NCI-H146 treated with DMSO at 0.1 percent for 48 hours (cell line): ENCODE data around the gene RAB40B.

ENCODE experiments used
- DNase-seq: peaks from one replicate; lab custom pipeline; 2025; ENCODE audit not compliant: unreplicated experiment; lab: John Stamatoyannopoulos, UW

RAB40B gene

DNA sequence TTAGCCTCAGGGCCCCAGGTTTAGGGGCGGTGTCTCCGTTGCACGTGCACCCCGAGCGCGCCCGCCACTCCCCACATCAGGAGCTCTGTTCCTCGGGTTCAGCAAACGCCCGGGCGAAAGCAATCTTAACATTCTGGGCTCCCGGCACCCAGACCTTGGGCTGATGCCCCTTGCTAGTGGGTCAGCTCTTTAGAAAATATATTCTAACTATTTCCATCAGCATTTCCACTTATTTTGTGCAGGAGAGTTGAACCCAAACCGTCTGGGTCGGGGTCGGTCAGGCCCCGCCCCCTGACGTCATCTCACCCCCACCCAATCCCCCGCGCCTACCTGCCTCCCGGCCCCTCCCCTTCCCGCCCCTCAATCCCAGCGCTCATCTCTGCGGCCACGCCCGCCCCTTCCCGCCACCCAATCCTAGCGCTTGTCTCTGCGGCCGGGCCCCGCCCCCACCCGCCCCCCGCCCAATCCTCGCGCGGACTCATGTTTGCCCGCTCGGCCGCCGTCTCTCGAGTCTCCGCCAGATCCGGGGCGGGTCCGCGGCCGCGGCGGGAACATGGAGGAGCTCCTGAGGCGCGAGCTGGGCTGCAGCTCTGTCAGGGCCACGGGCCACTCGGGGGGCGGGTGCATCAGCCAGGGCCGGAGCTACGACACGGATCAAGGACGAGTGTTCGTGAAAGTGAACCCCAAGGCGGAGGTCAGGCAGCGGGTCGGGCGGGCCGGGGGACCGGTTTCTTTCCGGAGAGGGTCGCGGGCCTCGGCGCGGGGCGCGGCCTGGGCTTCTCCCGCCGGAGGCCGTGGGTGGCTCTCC, 17.9 kb upstream of the RAB40B start, which contains the start of gene FN3KRP:
Gene FN3KRP, plus strand, starts transcription at position 504 of the 808 bp plus-strand sequence. Its CDS starts 50 bp downstream, at position 554.
- peak; percentile 67 for DNase-seq

DNA sequence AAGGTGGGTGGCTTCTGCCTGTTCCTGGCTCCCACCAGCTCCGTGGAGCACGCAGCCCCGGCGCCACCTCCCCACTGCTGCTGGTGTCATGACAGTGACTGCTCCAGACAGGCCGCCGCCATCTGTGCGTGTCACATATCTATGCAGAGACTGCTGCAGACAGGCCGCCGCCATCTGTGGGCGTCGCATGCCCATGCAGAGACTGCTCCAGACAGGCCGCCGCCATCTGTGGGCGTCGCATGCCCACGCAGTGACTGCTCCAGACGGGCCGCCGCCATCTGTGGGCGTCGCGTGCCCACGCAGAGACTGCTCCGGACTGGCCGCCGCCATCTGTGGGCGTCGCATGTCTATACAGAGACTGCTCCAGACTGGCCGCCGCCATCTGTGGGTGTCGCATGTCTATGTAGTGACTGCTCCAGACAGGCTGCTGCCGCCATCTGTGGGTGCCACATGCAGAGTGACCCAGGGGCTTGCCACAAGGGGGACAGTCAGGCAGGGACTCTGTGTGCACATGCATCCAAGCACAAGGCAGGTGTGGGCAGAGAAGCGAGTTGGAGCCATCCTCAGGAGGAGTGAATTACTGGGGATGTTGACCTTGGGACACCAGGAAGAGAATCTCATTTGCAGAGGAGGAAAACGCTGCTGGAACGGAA, 14.7 kb upstream of the RAB40B start:
- no peak for DNase-seq

DNA sequence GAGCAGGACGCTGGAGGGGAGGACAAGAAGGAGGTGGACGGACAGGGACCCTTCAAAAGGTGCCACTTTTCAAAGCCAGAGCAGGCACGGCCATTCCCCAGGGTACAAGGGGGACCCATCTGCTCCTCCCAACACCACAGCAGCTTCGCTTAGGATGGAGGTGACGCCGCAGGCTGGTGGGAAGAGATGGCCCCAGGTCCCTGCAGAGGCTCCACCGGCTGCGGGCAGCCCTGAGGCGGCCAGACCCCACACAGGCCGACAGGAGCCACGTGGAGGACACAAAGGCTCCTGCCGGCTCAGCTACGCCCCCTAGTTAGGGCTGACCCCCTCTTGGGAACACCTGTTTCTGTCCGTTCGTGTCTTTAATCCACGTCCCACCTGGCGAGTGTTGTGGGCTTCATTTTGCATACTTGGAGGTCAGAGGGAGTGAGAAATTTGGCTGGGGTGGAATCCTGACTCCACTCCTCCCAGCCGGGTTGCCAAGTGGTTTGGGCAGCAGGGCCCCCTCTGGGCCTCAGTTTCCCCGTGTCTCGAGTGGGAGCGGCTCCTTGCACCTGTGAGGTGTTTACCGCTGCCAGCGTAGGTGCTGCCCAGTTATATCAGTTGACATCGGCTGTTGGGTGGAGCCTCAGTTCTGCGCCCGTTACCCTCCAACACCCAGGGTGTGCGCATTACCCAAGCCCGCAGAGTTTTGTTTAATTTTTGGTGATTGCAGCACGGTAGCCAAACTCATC, 12.2 kb upstream of the RAB40B start:
- DNase-seq: no peak

DNA sequence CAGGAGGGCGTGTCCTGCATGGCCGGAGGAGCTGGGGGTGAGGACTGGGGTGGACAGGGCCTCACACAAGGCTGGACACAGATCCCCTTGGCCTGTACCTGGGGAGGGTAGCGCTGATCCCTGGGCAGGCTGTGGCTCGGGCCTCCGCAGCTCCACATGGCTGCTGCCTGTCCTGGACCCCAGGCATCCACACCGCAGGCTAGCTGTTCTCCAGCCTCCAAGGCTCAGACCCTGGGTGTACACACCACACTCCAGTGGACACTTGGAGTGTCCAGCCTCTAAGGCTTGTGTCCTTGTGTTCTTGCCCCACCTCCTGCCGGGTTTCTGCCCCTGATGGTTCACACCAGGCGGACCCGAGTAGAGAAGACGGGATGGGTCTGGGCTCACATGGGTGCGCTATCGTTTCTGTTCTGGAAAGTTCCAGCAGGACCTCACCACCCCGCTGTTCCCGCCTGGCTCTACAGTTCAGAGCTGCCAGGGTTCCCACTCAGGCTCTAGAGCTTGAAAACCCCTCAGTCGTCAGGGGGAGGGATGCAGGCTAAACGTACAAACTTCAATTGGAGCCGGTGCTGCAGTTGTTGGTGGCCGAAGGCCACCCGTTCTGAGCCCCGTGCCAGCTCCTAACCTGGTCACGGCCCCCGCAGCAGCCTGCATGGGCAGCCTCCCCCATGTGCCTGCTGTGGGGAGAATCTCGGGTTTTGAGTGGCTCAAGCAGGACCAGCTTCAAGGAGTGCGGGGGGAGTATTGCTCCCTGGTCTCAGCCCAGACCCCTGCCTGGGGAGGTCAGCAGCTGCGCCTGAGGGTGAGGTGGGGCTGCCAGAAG, 11.4 kb upstream of the RAB40B start:
- no peak for DNase-seq

DNA sequence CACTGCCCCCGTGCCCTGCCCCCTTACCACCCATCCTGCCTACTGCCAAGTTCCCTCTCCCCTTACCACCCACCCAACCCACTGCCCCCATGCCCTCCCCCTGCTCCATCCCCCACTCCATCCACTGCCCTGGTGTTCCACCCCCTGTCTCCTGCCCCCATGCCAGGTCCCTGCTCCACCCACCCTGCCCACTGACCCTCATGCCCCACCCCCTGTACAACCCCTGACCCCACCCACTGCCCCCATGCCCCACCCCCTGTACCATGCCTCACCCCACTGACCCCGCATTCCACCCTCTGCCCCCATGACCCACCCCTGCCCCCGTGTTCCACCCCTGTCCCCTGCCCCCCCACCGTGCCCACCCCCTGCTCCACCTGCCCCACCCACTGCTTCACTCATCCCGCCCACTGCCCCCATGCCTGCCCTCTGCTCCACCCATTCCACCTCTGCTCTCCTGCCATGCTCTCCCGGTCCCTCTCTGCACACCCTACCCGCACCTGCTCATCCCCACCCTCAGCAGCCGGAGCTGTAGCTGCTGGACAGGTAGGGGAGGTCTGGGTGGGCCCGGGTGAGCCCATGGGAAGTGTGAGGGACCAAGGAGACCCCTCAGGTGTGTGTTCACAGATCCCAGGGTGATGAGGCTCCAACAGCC, 10.7 kb upstream of the RAB40B start:
- no peak for DNase-seq

DNA sequence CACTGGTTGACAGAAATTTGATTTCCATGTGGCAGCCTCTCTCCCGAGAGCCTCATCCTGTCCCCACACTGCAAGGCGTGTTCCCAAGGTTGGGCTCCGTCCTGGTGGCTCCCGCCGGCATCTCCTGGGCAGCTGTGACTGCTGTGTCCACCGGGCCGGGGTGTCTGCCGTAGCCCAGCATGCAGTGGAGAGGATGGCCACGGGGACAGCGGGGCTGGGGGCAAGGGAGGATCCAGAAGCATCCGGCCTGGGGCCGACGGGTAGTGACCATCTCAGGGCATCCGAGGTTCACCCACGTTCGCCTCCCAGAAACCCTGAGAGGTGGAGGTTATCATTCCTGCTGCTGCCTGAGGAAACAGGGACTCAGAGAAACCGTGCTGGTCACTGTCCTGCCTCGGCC, 7.3 kb upstream of the RAB40B start:
- no peak for DNase-seq

DNA sequence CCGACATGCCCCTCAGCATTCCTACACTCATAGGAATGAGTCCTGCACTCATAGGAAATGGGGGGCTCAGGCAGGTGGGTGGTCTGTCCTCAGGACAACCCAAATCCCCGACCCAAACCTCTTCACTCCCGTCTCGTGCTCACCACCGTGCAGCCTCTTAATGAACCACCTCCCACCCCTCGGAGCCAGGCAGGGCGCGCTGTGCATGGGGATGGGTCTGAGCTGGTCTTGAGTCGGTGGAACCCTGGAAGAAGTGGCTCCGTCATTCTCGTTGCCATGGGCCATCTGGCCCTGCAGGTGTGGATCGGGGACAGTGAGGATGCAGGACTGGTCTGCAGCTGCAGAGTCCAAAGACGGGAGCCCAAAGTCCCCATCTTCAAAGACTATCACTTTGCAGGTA, 6.4 kb upstream of the RAB40B start:
- DNase-seq: no peak

DNA sequence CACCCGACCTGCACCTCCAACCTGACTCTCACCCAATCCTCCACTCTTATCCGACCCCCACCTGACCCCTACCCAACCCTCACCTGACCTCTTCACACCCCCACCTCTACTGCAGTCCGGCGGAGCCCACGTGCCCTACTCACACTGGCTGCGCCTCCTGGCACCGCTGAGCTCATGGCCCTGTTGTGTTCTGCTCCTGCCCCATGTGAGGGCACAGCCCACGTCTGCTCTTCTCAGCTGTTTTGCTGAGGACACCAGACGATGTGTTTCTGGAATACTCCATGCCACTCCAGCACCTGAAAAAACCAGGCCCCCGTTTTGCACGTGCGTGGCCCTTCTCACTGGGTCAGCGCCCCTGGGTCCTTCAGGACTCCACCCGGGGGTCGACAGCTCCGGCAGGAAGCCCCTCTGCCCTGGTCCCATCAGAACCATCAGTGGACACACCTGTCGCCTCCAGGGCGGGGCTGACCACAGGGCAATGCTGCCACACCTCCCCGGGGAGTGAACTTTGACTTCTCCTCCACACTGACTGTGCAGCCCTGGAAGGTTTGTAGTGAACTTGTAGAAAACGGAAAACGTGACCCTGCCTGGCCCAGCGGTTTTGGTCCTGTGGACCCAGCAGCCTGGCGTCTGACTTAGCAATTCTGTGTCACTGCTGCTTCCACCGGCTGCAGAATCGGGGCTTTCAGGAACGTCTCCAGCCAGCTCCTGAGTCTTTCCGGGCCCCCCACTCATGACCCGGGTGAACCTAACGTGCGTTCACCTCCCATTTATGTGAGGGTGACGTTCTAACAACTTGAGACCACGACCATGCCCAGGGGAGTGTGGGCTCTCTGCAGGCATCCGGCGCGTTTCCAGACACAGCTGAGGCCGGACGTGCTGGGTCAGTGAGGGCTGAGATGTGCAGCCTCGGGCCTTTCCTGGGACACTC, 5.7 kb upstream of the RAB40B start:
- DNase-seq: no peak

DNA sequence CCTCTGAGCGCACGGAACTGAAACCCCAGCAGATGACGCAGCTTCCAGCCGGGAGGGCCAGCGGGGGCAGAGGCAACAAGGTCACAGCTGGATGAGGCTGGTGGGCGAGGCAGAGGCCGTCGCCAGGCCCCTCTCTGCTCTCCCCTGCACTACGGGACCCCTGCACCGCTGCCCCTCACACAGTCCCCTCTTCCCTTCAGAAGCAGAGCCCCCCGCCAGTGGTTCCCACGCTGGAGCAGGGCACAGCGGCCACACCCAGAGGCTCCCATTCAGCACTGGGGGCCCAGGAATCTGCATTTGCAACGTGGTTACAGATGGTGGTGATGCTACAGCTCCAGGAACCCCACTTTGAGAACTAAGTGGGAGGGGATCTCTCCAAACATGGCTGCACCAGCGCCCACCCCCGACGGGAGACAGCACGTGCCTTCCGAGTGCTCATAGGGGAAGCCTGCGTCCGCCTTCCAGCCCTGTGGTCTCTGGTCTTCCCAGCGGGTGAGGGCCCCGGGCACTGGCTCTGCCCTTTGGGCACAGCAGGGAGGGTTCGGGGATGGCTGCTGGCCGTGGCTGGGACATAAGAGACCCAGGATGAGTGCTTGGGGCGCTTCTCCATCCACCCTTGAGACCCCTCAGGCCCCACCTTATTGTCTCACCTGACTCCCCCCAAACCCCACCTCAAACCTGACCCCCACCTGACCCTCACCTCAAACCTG, 4.7 kb upstream of the RAB40B start:
- no peak for DNase-seq

DNA sequence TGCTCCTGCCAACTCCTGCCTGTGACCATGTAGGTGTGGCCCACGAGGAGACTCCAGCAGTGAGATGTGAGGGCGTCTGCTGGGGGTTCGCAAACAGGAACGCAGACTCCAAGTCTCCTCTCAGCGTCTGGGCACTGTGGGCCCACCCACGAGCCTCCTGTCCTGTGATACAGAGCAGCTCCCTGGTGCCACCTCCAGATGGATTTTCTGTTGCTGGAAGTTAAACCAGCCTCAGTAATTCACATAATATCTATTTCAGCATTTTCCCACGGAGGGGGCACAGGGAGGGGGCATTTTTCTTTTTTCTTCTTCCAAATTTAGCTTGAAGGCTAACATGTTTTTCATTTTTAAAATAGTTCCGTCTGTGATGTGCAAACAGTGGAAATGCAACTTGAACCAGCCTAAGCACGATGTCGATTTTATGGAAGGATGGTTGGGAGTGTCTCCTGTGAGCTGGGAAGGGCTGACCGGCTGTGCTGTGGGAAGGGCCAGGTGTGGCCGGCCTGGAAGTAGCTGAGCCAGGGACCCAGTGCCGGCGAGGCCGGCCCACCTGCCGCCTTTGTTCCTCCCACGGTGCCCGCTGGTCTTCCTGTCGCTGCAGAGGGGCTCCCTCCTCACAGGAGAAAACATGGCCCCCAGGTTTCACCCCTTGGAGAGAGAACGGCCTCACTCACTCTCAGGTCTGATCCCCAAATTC, 3.9 kb upstream of the RAB40B start:
- DNase-seq: no peak

DNA sequence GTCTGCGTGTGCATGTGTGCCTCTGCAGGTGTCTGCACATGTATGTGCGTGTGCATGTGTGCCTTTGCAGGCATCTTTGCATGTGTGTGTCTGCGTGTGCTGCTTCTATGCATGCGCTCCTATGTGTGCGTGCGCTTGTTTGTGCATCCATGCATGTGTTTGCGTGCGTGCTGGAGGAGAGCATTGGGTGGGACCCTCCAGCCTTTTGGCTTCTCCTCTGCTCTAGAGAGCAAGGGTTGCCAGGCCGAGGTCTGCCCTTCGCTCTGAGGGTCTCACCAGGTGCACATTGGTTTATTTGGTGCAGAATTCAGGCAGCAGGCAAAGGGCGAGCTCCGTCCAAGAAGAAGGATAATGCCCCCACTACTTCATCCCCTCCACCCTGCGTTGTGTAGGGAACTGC, 1.1 kb upstream of the RAB40B start:
- DNase-seq: no peak

DNA sequence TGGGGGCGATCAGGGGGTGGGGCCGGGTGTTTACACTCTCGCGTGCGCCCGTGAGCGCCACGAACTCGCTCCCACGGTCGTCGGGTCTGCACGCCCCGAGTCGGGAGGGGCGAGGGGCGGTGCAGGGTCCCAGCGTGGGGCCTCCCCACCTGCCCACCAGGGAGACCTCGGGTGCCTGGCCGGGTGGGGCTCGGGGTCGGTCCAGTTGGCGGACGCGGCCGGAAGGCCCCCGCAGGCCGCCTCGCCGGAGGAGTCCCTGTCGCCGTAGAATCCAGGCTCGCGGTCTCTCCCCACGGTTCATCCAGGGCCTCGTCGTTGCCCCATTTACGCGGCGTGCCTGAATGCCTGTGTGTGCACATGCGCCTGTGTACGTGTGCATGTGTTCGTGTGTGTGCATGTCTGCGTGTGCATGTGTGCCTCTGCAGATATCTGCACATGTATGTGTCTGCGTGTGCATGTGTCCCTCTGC, 510 bp upstream of the RAB40B start:
- DNase-seq: no peak

DNA sequence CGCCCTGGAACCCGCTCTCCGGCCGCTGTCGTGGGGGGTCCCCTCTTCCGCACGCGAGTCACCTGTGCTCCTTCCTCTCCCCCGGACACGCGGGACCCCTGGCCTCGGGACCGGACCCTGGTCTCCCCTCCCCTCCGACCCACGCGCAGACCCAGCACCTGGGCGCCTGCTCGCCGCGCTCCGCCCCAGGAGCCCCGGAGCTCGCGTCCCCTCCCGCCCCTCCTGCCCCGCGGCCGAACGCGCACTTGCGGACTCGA, 762 bp downstream of the RAB40B start:
- no peak for DNase-seq

DNA sequence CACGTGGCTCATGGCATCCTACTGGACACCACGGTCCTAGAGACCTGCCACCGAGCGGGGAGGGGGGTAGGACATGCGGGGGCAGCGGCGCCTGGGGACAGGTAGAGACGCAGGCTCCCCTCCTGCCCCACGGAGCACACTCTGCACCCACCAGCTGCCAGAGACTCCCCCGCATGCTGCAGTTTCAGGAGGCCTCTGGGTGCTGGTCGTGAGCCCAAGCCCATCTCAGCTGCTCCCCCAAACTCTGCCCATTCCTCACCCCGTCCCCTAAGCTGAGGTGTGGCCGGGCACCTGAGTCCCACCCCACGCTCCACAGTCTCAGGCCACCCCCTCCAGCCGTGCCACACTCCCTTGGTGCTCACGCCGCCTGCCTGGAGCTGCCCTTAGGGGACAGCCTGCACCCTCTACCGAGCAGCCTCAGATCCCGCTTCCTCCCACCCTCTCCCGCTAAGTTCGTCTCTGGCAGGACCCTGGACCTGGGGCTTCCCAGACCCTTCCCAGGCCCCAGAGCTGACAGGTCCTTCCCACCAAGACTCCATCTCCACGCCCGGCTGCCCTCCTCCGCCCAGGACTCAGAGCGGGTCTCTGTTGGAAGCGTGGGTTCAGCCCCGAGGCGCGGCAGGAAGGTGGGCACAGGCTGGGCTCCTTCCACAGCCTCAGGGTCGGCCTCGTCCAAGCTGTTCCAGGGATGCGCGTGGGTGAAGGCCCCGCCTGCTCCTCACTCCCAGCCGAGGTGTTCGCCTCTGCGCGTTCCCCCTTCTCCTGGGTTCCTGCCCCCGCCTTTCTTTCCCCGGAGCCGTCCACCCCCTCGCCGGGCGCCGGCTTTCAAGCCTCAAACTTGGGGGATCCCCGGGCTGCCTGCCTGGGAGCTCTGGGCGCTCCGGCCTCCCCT, 1.3 kb downstream of the RAB40B start:
- DNase-seq: no peak

DNA sequence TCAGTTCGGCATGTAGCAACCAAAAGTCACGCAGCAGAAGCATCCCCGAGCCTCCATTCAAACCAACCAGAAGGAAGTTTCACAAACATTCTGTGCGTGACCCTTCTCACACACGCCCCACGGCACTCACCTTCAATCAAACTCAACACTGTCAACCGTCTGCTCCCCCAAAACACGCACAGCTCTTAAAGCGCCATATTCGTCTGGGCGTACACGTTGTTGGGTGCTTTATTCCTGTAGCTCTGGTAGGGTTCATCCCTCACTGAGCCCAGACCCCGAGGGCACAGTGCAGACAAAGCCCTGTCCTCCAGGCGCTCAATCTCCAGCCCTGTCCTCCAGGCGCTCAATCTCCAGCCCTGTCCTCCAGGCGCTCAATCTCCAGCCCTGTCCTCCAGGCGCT, 2.2 kb downstream of the RAB40B start:
- no peak for DNase-seq

DNA sequence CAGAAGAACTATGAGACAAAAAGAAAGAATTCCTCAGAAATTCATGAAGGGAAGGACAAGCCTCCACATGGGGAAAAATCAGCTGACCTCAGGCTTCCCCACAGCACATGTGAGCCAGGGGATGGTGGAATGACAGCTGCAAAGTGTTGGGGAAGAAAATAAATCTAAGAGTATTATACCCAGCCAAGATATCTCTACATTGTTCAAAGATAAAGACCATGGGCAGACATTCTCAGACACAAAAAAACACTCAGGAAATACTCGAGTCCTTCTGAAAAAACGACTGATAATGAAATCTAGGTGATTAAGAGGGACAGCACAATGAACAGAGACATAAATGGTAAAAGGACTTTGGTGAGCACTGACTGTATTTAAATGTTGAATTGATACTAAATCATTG, 3.9 kb downstream of the RAB40B start:
- DNase-seq: no peak

DNA sequence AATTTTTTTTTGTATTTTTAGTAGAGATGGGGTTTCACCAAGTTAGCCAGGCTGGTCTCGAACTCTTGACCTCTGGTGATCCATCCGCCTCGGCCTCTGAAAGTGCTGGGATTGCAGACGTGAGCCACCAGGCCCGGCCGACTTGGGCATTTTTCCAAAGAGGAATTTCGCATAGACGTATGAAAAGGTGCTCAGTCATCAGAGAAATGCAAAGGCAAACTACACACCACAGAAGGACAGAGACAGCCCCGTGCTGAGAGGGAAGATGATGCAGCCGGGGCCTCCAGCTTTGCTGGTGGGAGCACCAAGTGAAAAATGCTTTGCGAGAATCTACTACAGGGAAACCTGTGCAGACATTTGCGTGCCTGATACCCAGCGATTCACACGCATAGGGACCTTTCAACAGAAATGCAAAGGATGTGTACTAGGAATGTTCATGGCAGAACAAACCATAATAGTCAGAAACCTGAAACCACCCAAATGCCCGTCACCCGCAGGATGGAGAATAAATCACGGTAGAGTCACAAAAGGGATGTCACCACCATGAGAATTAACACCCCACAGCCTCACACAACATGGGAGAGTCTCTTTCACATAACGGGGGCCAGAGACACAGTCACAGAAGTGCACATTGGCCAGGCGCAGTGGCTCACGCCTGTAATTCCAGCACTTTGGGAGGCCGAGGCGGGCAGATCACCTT, 5.2 kb downstream of the RAB40B start:
- DNase-seq: no peak
